AG09309 (cell line): ENCODE data around the gene AGAP5.

Source experiments
- DNase-seq: peaks from one replicate; pipeline ENCODE4 v3.0.0-alpha.2; 2010; ENCODE audit warnings: low read depth
- H3K4me3 ChIP-seq: 2 replicates; pipeline ENCODE4 v1.5.1; 2011; ENCODE audit warnings: mild to moderate bottlenecking, low read depth, low read length, moderate library complexity; ENCODE audit not compliant: control insufficient read depth
- CTCF ChIP-seq: IDR thresholded peaks from 2 replicates; pipeline ENCODE4 v1.5.1; 2011; ENCODE audit warnings: mild to moderate bottlenecking, low read depth, low read length, inconsistent platforms; ENCODE audit not compliant: insufficient read depth, control insufficient read depth; ENCODE audit errors: missing control alignments

AGAP5 gene

GRCh38 chr10:73641328-73642060, 56.4 kb downstream of the AGAP5 start, which contains the start of gene MYOZ1:
MYOZ1 (minus strand) TSS chr10:73641474; CDS start chr10:73640017, 1,457 bp downstream.
- no peak within 1 kb of the TSS for H3K4me3 ChIP-seq
- peak; percentile 8 for DNase-seq
- no peak for TF ChIP-seq CTCF

- DNase-seq, result no peak
- no peak for TF ChIP-seq CTCF
- no peak overlapping the region for H3K4me3 ChIP-seq
Measured at GRCh38 chr10:73639286-73639685, 58.6 kb downstream of the AGAP5 start.

GRCh38 chr10:73635781-73636180, 62.1 kb downstream of the AGAP5 start:
- no peak for DNase-seq
- no peak for TF ChIP-seq CTCF
- H3K4me3 ChIP-seq, result no peak overlapping the region

GRCh38 chr10:73634421-73634820, 63.5 kb downstream of the AGAP5 start:
- DNase-seq, result no peak
- H3K4me3 ChIP-seq, result no peak overlapping the region
- TF ChIP-seq CTCF, result no peak

- no peak overlapping the region for H3K4me3 ChIP-seq
- no peak for DNase-seq
- no peak for TF ChIP-seq CTCF
Measured at GRCh38 chr10:73629165-73629564, 68.7 kb downstream of the AGAP5 start.

GRCh38 chr10:73628405-73628804, 69.5 kb downstream of the AGAP5 start:
- no peak overlapping the region for H3K4me3 ChIP-seq
- no peak for DNase-seq
- no peak for TF ChIP-seq CTCF
